GM23338 (cell line): ENCODE results near the gene ACOXL. TPM values are rescaled to one million over a fixed set of nuclear protein-coding genes. Genes with fewer than 3 reads are reported as not detected.

Source experiments
- ATAC-seq: fragments of 200-7000 bp; cut with Tn5 transposase; 3 replicates; pipeline ENCODE4 v1.9.1; 2020
- DNase-seq: peaks from one replicate; pipeline ENCODE4 v3.0.0-alpha.2; 2015; ENCODE audit warnings: low spot score
- H2AFZ ChIP-seq: fragments of 200-600 bp; sonication (generic); 2 replicates; pipeline ENCODE4 v1.8.0; 2016; ENCODE audit warnings: antibody characterized with exemption, mild to moderate bottlenecking, moderate library complexity
- H3F3A ChIP-seq: fragments of 200-600 bp; sonication (generic); replicated peaks from 2 replicates; pipeline ENCODE4 v1.8.0; 2017; ENCODE audit warnings: antibody characterized with exemption, mixed run types, low read depth
- H3K27ac ChIP-seq: fragments of 200-600 bp; sonication (generic); 2 replicates; pipeline ENCODE4 v1.6.1; 2016; ENCODE audit warnings: low read depth
- H3K27me3 ChIP-seq: fragments of 200-600 bp; sonication (generic); 2 replicates; pipeline ENCODE4 v1.8.0; 2016; ENCODE audit warnings: mild to moderate bottlenecking, mixed run types, moderate library complexity; ENCODE audit not compliant: insufficient read depth
- H3K36me3 ChIP-seq: fragments of 200-600 bp; sonication (generic); 2 replicates; pipeline ENCODE4 v1.8.0; 2016; ENCODE audit warnings: mild to moderate bottlenecking; ENCODE audit not compliant: insufficient read depth
- H3K4me1 ChIP-seq: fragments of 200-600 bp; sonication (generic); 2 replicates; pipeline ENCODE4 v1.8.0; 2016; ENCODE audit warnings: mild to moderate bottlenecking, moderate library complexity; ENCODE audit not compliant: insufficient read depth
- H3K4me2 ChIP-seq: fragments of 200-600 bp; sonication (generic); 2 replicates; pipeline ENCODE4 v1.7.1; 2017; ENCODE audit warnings: mixed run types
- H3K4me3 ChIP-seq: fragments of 200-600 bp; sonication (generic); 2 replicates; pipeline ENCODE4 v1.6.1; 2016; ENCODE audit warnings: mixed run types
- H3K79me2 ChIP-seq: fragments of 200-600 bp; sonication (generic); replicated peaks from 2 replicates; pipeline ENCODE4 v1.8.0; 2017; ENCODE audit warnings: mild to moderate bottlenecking; ENCODE audit not compliant: insufficient read depth
- H3K9me2 ChIP-seq: fragments of 200-600 bp; sonication (generic); 2 replicates; pipeline ENCODE4 v1.8.0; 2017; ENCODE audit not compliant: insufficient read depth
- H4K20me1 ChIP-seq: fragments of 200-600 bp; sonication (generic); replicated peaks from 2 replicates; pipeline ENCODE4 v1.8.0; 2017; ENCODE audit warnings: mild to moderate bottlenecking; ENCODE audit not compliant: insufficient read depth
- H3K27ac Mint-ChIP-seq: 2 replicates; pipeline ENCODE4 v1.8.0; 2020; ENCODE audit warnings: inconsistent platforms, mild to moderate bottlenecking, moderate library complexity, mixed read lengths
- H3K27me3 Mint-ChIP-seq: 3 replicates; pipeline ENCODE4 v1.8.0; 2022; ENCODE audit warnings: low read depth, mild to moderate bottlenecking, moderate library complexity, mixed read lengths, inconsistent platforms; ENCODE audit not compliant: insufficient read depth, poor library complexity
- H3K36me3 Mint-ChIP-seq: 3 replicates; pipeline ENCODE4 v1.8.0; 2021; ENCODE audit warnings: low read depth, mild to moderate bottlenecking, inconsistent platforms, moderate library complexity, mixed read lengths
- H3K4me1 Mint-ChIP-seq: 3 replicates; pipeline ENCODE4 v1.8.0; 2020; ENCODE audit warnings: mild to moderate bottlenecking, inconsistent platforms, mixed read lengths
- H3K4me3 Mint-ChIP-seq: 3 replicates; pipeline ENCODE4 v1.8.0; 2021; ENCODE audit warnings: moderate library complexity, mild to moderate bottlenecking, inconsistent platforms, mixed read lengths
- H3K9me3 Mint-ChIP-seq: 3 replicates; pipeline ENCODE4 v1.8.0; 2020; ENCODE audit warnings: moderate library complexity, mild to moderate bottlenecking, inconsistent platforms, mixed read lengths
- CREB1 ChIP-seq: fragments of 250-450 bp; sonication (Bioruptor Pico); IDR thresholded peaks from 2 replicates; pipeline ENCODE4 v1.5.0; 2020; ENCODE audit warnings: low read depth, mild to moderate bottlenecking, moderate library complexity
- EZH2 ChIP-seq: fragments of 200-600 bp; sonication (generic); IDR thresholded peaks from one replicate; pipeline ENCODE4 v1.8.0; 2017; ENCODE audit warnings: antibody characterized with exemption, mild to moderate bottlenecking, low read depth; ENCODE audit not compliant: unreplicated experiment
- EZH2phosphoT487 ChIP-seq: fragments of 200-600 bp; sonication (generic); IDR thresholded peaks from one replicate; pipeline ENCODE4 v1.8.1; 2018; ENCODE audit warnings: antibody characterized with exemption; ENCODE audit not compliant: unreplicated experiment
- NANOG ChIP-seq: IDR thresholded peaks from 2 replicates; pipeline ENCODE4 v1.6.1; 2016; ENCODE audit warnings: antibody characterized with exemption, borderline replicate concordance
- STAT1 ChIP-seq: IDR thresholded peaks from one replicate; pipeline ENCODE4 v1.6.1; 2016; ENCODE audit warnings: antibody characterized with exemption; ENCODE audit not compliant: unreplicated experiment
- ZNF114 ChIP-seq: fragments of 250-450 bp; sonication (Bioruptor Pico); IDR thresholded peaks from 2 replicates; pipeline ENCODE4 v1.5.0; 2020; ENCODE audit warnings: mild to moderate bottlenecking, moderate library complexity
- polyA plus RNA-seq: library from polyadenylated mRNA; unstranded; fragments of >200 nt; fragmentation: Nextera tagmentation; extraction: Ambion mirVana; gene quantifications from 2 replicates; pipeline ENCODE4 v1.2.1, GENCODE V29; 2016
- total RNA-seq: library from RNA; depleted of rRNA; stranded (reverse); fragments of >200 nt; shearing (Covaris generic); gene quantifications from 2 replicates; pipeline ENCODE4 v1.2.3, GENCODE V29; 2014
- TF ChIP-seq, protein P1 (sequence below): IDR thresholded peaks from one replicate; pipeline ENCODE4 v1.6.1; 2018; ENCODE audit warnings: antibody characterized with exemption; ENCODE audit not compliant: unreplicated experiment
- TF ChIP-seq, protein P2 (sequence below), 2 experiments: fragments of 200-600 bp in 1 of 2; sonication (generic) in 1 of 2; conservative IDR thresholded peaks; 2 replicates each; pipeline versions ENCODE4 v1.5.1 to v1.6.1; 2016 to 2017; ENCODE audit warnings: antibody characterized with exemption in 2 of 2, low read depth in 2 of 2, mild to moderate bottlenecking in 2 of 2, moderate library complexity in 1 of 2

The ACOXL gene
- total and polyA plus RNA-seq, 2 experiments from 2014 or later: 9.0 to 14.7 TPM

DNA sequence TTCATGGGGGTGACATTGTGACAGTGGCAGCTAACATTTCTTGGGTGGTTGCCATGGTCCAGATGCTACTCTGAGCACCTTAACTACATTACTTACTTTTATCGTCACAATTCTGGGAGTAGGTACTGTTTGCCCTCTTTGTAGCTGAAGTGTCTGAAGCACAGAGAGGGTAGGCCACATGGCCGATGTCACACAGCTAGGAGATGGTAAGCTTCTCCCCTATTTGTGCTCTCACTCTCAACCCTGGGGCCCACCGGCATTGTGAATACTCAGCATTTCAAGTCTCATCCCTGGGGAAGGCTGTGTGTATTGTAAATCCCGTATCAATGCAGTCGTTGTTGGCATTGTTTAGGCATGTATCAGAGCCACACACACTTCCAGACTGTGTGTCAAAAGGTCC lies 136.6 kb downstream of the ACOXL start:
- no peaks in the 10 kb centered on the region for H4K20me1 ChIP-seq
- ATAC-seq (no peak), DNase-seq (no peak)
- H3K9me2 ChIP-seq: no peaks in the 10 kb centered on the region
- H2AFZ ChIP-seq: no peak overlapping the region
- H3K27me3 ChIP-seq: no peaks in the 10 kb centered on the region
- no peaks in the 10 kb centered on the region for H3K9me3 Mint-ChIP-seq
- no peak overlapping the region; the same call in 1 of the 2 replicates for H3K27ac ChIP-seq
- H3K27me3 Mint-ChIP-seq: peaks cover 11% of the 10 kb centered on the region
- H3K36me3 ChIP-seq: no peaks in the 10 kb centered on the region
- no peaks in the 10 kb centered on the region for H3K79me2 ChIP-seq
- peaks cover 29% of the 10 kb centered on the region for H3K4me1 ChIP-seq
- 0 out of 2 replicates have a peak, but pooled peaks cover 2% of the 10 kb centered on the region for H3F3A ChIP-seq
- no peak overlapping the region for H3K27ac Mint-ChIP-seq
- H3K36me3 Mint-ChIP-seq: no peaks in the 10 kb centered on the region; the same call in 2 of the 3 replicates
- H3K4me3 Mint-ChIP-seq: no peak overlapping the region
- no peak overlapping the region for H3K4me3 ChIP-seq
- peaks cover 44% of the 10 kb centered on the region for H3K4me1 Mint-ChIP-seq
- H3K4me2 ChIP-seq: no peak overlapping the region
- TF ChIP-seq ZNF114 (no peak), CREB1 (no peak)

DNA sequence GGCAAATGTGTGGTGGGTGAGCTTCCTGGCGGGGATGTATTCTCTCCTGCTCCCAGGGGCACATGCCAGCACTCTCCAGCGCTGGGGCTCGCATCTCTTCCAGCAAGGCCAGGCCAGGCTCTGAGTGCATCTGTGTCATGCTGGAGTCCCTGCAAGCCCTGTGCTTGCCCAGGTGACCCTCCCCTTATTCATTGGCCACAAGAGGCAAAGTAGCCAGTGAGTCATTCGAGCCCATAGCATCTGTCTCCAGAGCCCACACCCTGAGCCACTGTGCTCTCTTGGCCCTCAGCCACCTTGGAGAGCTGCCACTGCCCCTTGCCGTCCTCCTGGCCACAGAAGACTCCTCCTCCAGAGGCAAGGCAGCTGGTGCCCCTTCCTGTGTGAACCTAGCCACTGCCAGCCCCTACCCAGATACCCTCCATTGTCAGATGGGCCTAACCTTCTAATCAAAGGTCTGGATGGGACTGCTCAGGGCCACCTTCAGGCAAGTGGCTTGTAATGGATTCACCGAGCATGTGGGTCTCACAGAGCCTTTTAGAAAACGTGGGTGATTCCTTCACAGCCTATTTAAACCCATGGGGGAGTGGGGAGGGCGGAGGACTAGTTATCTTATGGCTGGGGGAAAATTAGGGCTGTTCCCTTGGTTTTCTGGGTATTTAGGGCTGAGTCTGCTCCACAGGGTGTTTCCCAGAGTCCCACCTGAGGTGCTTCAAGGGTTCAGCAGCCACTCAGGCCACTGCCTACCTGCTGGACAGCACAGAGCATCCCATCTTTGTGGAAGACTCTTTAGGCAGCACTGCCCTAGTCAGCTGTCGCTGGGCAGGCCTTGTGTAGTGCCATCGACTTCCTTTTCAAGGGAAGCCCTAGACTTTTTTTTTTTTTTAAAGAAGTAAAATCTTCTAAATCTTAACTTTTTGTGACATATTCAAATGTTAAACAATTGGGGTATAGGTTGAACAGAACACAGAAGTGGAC lies 137.4 kb downstream of the ACOXL start:
- Histone ChIP-seq H3K9me2 (no peaks in the 10 kb centered on the region), H3K4me2 (no peak overlapping the region), H3K36me3 (no peaks in the 10 kb centered on the region), H3K27me3 (no peaks in the 10 kb centered on the region), H4K20me1 (no peaks in the 10 kb centered on the region), H3K4me3 (no peak overlapping the region), H2AFZ (no peak overlapping the region), H3K27ac (no peak overlapping the region), H3F3A (no peaks in the 10 kb centered on the region), H3K79me2 (no peaks in the 10 kb centered on the region), H3K4me1 (peaks cover 29% of the 10 kb centered on the region)
- DNase-seq (no peak), ATAC-seq (peak; percentile 21; the same call in 2 of the 3 replicates)
- no peak for TF ChIP-seq NANOG
- TF ChIP-seq, protein P1, sequence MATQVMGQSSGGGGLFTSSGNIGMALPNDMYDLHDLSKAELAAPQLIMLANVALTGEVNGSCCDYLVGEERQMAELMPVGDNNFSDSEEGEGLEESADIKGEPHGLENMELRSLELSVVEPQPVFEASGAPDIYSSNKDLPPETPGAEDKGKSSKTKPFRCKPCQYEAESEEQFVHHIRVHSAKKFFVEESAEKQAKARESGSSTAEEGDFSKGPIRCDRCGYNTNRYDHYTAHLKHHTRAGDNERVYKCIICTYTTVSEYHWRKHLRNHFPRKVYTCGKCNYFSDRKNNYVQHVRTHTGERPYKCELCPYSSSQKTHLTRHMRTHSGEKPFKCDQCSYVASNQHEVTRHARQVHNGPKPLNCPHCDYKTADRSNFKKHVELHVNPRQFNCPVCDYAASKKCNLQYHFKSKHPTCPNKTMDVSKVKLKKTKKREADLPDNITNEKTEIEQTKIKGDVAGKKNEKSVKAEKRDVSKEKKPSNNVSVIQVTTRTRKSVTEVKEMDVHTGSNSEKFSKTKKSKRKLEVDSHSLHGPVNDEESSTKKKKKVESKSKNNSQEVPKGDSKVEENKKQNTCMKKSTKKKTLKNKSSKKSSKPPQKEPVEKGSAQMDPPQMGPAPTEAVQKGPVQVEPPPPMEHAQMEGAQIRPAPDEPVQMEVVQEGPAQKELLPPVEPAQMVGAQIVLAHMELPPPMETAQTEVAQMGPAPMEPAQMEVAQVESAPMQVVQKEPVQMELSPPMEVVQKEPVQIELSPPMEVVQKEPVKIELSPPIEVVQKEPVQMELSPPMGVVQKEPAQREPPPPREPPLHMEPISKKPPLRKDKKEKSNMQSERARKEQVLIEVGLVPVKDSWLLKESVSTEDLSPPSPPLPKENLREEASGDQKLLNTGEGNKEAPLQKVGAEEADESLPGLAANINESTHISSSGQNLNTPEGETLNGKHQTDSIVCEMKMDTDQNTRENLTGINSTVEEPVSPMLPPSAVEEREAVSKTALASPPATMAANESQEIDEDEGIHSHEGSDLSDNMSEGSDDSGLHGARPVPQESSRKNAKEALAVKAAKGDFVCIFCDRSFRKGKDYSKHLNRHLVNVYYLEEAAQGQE: peak; percentile 52
- Mint-ChIP-seq H3K27me3 (peaks cover 7% of the 10 kb centered on the region), H3K9me3 (no peaks in the 10 kb centered on the region), H3K36me3 (no peaks in the 10 kb centered on the region; the same call in 2 of the 3 replicates), H3K4me1 (peaks cover 44% of the 10 kb centered on the region), H3K4me3 (no peak overlapping the region), H3K27ac (peak overlapping the region; percentile 58; the same call in 1 of the 2 replicates)

DNA sequence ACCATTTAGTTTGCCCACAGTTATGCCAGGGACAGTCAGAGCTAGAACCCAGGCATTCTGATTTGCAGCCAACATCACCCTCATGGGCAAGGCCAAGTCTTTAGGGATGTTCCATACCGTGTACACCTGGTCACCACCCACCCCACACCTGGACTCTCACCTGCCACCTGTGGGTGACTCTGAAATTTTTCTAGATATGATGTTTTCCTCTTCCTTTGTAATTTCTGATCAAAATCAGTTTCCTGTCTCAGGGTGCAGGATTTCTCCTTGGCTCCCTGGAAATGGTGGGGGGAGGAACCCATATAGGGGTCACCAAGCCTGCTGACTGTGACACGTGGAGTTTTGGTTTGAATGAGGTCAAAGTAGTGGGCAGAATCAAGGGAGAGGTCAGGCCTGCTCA lies 138.2 kb downstream of the ACOXL start:
- no peak overlapping the region for H3K4me3 ChIP-seq
- no peaks in the 10 kb centered on the region for H4K20me1 ChIP-seq
- H3K36me3 ChIP-seq: no peaks in the 10 kb centered on the region
- no peak for DNase-seq
- no peak overlapping the region for H3K27ac ChIP-seq
- H3K27me3 Mint-ChIP-seq: peaks cover 6% of the 10 kb centered on the region
- no peaks in the 10 kb centered on the region for H3K9me2 ChIP-seq
- peaks cover 28% of the 10 kb centered on the region for H3K4me1 ChIP-seq
- no peak overlapping the region for H3K4me2 ChIP-seq
- no peaks in the 10 kb centered on the region for H3F3A ChIP-seq
- no peaks in the 10 kb centered on the region; the same call in 2 of the 3 replicates for H3K36me3 Mint-ChIP-seq
- H2AFZ ChIP-seq: no peak overlapping the region
- no peaks in the 10 kb centered on the region for H3K9me3 Mint-ChIP-seq
- H3K4me3 Mint-ChIP-seq: no peak overlapping the region
- no peak for ATAC-seq
- no peaks in the 10 kb centered on the region for H3K79me2 ChIP-seq
- H3K27ac Mint-ChIP-seq: no peak overlapping the region; the same call in 1 of the 2 replicates
- no peaks in the 10 kb centered on the region for H3K27me3 ChIP-seq
- H3K4me1 Mint-ChIP-seq: peaks cover 42% of the 10 kb centered on the region
- TF ChIP-seq EZH2 (no peak), NANOG (no peak), EZH2phosphoT487 (no peak), STAT1 (no peak)
- TF ChIP-seq, protein P2, sequence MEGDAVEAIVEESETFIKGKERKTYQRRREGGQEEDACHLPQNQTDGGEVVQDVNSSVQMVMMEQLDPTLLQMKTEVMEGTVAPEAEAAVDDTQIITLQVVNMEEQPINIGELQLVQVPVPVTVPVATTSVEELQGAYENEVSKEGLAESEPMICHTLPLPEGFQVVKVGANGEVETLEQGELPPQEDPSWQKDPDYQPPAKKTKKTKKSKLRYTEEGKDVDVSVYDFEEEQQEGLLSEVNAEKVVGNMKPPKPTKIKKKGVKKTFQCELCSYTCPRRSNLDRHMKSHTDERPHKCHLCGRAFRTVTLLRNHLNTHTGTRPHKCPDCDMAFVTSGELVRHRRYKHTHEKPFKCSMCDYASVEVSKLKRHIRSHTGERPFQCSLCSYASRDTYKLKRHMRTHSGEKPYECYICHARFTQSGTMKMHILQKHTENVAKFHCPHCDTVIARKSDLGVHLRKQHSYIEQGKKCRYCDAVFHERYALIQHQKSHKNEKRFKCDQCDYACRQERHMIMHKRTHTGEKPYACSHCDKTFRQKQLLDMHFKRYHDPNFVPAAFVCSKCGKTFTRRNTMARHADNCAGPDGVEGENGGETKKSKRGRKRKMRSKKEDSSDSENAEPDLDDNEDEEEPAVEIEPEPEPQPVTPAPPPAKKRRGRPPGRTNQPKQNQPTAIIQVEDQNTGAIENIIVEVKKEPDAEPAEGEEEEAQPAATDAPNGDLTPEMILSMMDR (conservative IDR thresholded peaks at IDR 0.05; ENCODE audit: low read depth in 2 of 2): no peak
